ENCODE results near the gene USP3.
A peak's percentile ranks its signal among the peaks of the same experiment; 100 is the strongest.

Gene USP3

GRCh38 chr15:63504247-63504978, at the start of gene USP3:
Gene USP3, plus strand, starts transcription at chr15:63504593. Its CDS starts 147 bp downstream, at chr15:63504740.
- DNase-seq, result peak; percentile 95

- DNase-seq, result no peak
Measured at GRCh38 chr15:63456258-63456657, 48.1 kb upstream of the USP3 start.

- DNase-seq, result no peak
Measured at GRCh38 chr15:63457379-63457778, 47.0 kb upstream of the USP3 start.

- no peak for DNase-seq
Measured at GRCh38 chr15:63458026-63458425, 46.4 kb upstream of the USP3 start.

- DNase-seq, result no peak
Measured at GRCh38 chr15:63458794-63459395, 45.5 kb upstream of the USP3 start.

GRCh38 chr15:63460210-63461155, 43.9 kb upstream of the USP3 start:
- no peak for DNase-seq

- no peak for DNase-seq
Measured at GRCh38 chr15:63461230-63461985, 43.0 kb upstream of the USP3 start.

- no peak for DNase-seq
Measured at GRCh38 chr15:63462088-63462487, 42.3 kb upstream of the USP3 start.

GRCh38 chr15:63463036-63463435, 41.4 kb upstream of the USP3 start:
- DNase-seq, result no peak

GRCh38 chr15:63463793-63464192, 40.6 kb upstream of the USP3 start:
- DNase-seq, result no peak

- DNase-seq, result no peak
Measured at GRCh38 chr15:63465104-63465503, 39.3 kb upstream of the USP3 start.

- no peak for DNase-seq
Measured at GRCh38 chr15:63466378-63467192, 37.8 kb upstream of the USP3 start.

GRCh38 chr15:63469190-63469589, 35.2 kb upstream of the USP3 start:
- DNase-seq, result no peak

- no peak for DNase-seq
Measured at GRCh38 chr15:63469984-63470383, 34.4 kb upstream of the USP3 start.

GRCh38 chr15:63473007-63473748, 31.2 kb upstream of the USP3 start:
- DNase-seq, result no peak

- no peak for DNase-seq
Measured at GRCh38 chr15:63473749-63473998, 30.7 kb upstream of the USP3 start.

GRCh38 chr15:63473999-63474809, 30.2 kb upstream of the USP3 start:
- DNase-seq, result peak; percentile 71

- DNase-seq, result no peak
Measured at GRCh38 chr15:63474810-63475316, 29.5 kb upstream of the USP3 start.

GRCh38 chr15:63475707-63476106, 28.7 kb upstream of the USP3 start:
- DNase-seq, result no peak

GRCh38 chr15:63476229-63476632, 28.2 kb upstream of the USP3 start:
- no peak for DNase-seq

Data from activated CD8-positive, alpha-beta memory T cell treated with anti-CD3 and anti-CD28 coated beads, Interleukin-2, amount 50 U/mL, for 48 hours (primary cell).